Urinary bladder (tissue), 4 donors: ENCODE measurements around the gene MPLKIP. TPM values are rescaled to one million over a fixed set of nuclear protein-coding genes. Genes with fewer than 3 reads are reported as not detected.
"Not testable (repeated sequence)": the region's sequence is repeated elsewhere in the genome, so short reads cannot be mapped to it uniquely, and the experiment has no call there.

Experiments used
- DNase-seq: peaks from one replicate; pipeline ENCODE4 v3.0.0-alpha.2; 2015; ENCODE audit errors: extremely low spot score
- H3K27ac ChIP-seq: one replicate; pipeline ENCODE4 v1.5.1; 2013; ENCODE audit warnings: low read depth, mild to moderate bottlenecking, moderate library complexity
- H3K36me3 ChIP-seq: one replicate; pipeline ENCODE4 v1.6.1; 2013; ENCODE audit warnings: mild to moderate bottlenecking, moderate library complexity; ENCODE audit not compliant: insufficient read depth
- H3K4me1 ChIP-seq: one replicate; pipeline ENCODE4 v1.6.1; 2013; ENCODE audit warnings: mild to moderate bottlenecking, moderate library complexity; ENCODE audit not compliant: insufficient read depth
- H3K4me3 ChIP-seq: one replicate; pipeline ENCODE4 v1.5.1; 2013; ENCODE audit warnings: low read depth, low read length
- WGBS: extraction: QIAGEN DNeasy Blood & Tissue Kit; methylation state at CpG from one replicate; pipeline ENCODE4 v1.1.7; 2013; 5-methylcytosine and 5-hydroxymethylcytosine counted together
- polyA plus RNA-seq: library from polyadenylated mRNA; stranded (reverse); fragments of 200-250 nt; gene quantifications from one replicate; pipeline ENCODE4 v1.2.3, GENCODE V29; 2013
- total RNA-seq: library from RNA; depleted of rRNA; stranded (reverse); fragments of >200 nt; gene quantifications from one replicate; pipeline ENCODE4 v1.2.3, GENCODE V29; 2014
- donor health status: healthy with polysubstance abuse.
- donor health status: healthy.

MPLKIP gene
- total and polyA plus RNA-seq, 2 donors: 10.3 to 37.1 TPM

DNA sequence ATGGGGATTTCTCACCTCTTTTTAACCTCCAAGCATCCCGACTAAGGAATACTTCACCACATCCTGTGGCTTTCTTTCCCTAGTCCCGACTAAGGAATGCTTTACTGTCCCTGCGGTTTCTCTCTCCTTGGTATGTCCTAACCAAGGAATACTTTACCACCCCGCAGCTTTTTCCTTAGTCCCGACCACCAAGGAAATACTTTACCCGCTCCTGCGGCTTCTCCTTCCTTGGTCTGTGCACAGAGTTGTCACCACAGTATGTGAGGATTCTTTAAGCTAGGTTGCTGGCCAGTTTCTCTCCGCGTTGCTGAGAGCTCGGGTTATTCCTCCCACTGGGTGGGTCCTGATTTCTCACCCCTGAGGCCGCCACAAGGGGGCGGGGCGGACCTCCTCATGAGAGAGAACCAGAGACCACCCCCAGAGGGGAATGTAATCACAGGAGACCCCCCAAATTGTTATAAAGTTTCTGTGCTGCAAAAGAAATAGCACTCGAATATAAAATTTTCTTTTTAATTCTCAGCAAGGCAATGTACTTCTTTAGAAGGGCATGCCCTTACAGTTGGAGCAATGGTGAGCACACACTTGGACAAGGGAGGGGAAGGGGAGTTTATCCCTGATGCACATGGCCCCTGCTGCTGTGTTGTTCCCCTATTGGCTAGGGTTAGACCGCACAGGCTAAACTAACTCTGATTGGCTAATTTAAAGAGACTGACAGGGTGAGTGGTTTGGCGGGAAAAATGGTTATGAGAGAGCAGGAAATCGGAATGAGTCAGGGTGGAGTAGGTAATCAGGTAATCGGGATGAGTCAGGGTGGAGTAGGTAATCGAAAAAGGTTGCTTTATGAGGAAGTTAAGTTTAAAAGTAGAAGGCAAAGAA is 13.2 kb upstream of the MPLKIP start:
- Histone ChIP-seq H3K27ac (no peak overlapping the region), H3K4me1 (no peaks in the 10 kb centered on the region), H3K4me3 (no peak overlapping the region), H3K36me3 (no peaks in the 10 kb centered on the region)
- no peak for DNase-seq
- WGBS: 87% methylated on average over 19 of the region's 19 CpGs

- not testable (repeated sequence) for H3K27ac ChIP-seq, H3K4me1 ChIP-seq, DNase-seq, H3K36me3 ChIP-seq, H3K4me3 ChIP-seq
- WGBS: 87% methylated on average over 3 of the region's 3 CpGs
Observed at GRCh38 chr7:40145596-40146130, 11.2 kb upstream of the MPLKIP start.

GRCh38 chr7:40141916-40142315 is 7.5 kb upstream of the MPLKIP start:
- not testable (repeated sequence) for H3K4me1 ChIP-seq, H3K36me3 ChIP-seq, DNase-seq, H3K27ac ChIP-seq, H3K4me3 ChIP-seq
- WGBS: 92% methylated on average over 5 of the region's 5 CpGs

DNA sequence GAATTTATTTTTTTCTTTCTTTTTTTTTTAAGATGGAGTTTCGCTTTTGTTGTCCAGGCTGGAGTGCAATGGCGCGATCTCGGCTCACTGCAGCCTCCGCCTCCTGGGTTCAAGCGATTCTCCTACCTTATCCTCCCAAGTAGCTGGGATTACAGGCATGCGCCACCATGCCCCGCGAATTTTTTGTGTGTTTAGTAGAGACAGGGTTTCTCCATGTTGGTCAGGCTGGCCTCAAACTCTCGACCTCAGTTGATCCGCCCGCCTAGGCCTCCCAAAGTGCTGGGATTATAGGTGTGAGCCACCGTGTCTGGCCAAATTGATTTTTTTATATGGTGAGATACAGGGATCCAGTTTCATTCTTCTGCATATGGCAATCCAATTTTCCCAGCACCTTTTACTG is 5.5 kb upstream of the MPLKIP start:
- H3K4me1 ChIP-seq: not testable (repeated sequence)
- WGBS: 97% methylated on average over 13 of the region's 13 CpGs

GRCh38 chr7:40138973-40139372 is 4.6 kb upstream of the MPLKIP start:
- no peak overlapping the region for H3K4me3 ChIP-seq
- H3K27ac ChIP-seq: no peak overlapping the region
- H3K36me3 ChIP-seq: no peaks in the 10 kb centered on the region
- WGBS: 95% methylated on average over 5 of the region's 5 CpGs
- H3K4me1 ChIP-seq: no peaks in the 10 kb centered on the region
- DNase-seq: no peak

More for the DNA sequence above, 5.5 kb upstream of the MPLKIP start:
- not testable (repeated sequence) for DNase-seq, H3K36me3 ChIP-seq, H3K4me3 ChIP-seq, H3K27ac ChIP-seq

- WGBS: 90% methylated on average over 2 of the region's 2 CpGs
- no peaks in the 10 kb centered on the region for H3K4me1 ChIP-seq
Observed at GRCh38 chr7:40137563-40137962, 3.1 kb upstream of the MPLKIP start.

GRCh38 chr7:40135317-40135610 is 842 bp upstream of the MPLKIP start:
- no peaks in the 10 kb centered on the region for H3K4me1 ChIP-seq
- WGBS: 2% methylated on average over 17 of the region's 17 CpGs
- no peaks in the 10 kb centered on the region for H3K36me3 ChIP-seq
- no peak overlapping the region for H3K27ac ChIP-seq
- DNase-seq: no peak
- H3K4me3 ChIP-seq: peak overlapping the region; percentile 97

More at GRCh38 chr7:40137563-40137962, 3.1 kb upstream of the MPLKIP start:
- Histone ChIP-seq H3K27ac (no peak overlapping the region), H3K4me3 (no peak overlapping the region), H3K36me3 (no peaks in the 10 kb centered on the region)
- DNase-seq: no peak

GRCh38 chr7:40133561-40134427 is 628 bp downstream of the MPLKIP start:
- Histone ChIP-seq H3K36me3 (no peaks in the 10 kb centered on the region), H3K27ac (peak overlapping the region; percentile 86), H3K4me1 (no peaks in the 10 kb centered on the region), H3K4me3 (peak overlapping the region; percentile 97)
- 2% methylated on average over 36 of the region's 36 CpGs for WGBS
- no peak for DNase-seq

DNA sequence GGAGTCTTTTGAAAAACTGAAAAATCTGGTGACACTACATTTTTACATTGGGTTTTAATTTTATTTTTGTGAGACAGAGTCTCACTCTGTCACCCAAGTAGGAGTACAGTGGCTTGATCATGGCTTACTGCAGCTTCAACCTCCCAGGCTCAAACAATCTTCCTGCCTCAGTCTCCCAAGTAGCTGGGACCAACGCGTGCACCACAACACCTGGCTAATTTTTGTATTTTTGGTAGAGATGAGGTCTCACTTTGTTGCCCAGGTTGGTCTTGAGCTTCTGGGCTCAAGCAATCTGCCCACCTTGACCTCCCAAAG is 11.5 kb downstream of the MPLKIP start:
- WGBS: 97% methylated on average over 2 of the region's 2 CpGs

DNA sequence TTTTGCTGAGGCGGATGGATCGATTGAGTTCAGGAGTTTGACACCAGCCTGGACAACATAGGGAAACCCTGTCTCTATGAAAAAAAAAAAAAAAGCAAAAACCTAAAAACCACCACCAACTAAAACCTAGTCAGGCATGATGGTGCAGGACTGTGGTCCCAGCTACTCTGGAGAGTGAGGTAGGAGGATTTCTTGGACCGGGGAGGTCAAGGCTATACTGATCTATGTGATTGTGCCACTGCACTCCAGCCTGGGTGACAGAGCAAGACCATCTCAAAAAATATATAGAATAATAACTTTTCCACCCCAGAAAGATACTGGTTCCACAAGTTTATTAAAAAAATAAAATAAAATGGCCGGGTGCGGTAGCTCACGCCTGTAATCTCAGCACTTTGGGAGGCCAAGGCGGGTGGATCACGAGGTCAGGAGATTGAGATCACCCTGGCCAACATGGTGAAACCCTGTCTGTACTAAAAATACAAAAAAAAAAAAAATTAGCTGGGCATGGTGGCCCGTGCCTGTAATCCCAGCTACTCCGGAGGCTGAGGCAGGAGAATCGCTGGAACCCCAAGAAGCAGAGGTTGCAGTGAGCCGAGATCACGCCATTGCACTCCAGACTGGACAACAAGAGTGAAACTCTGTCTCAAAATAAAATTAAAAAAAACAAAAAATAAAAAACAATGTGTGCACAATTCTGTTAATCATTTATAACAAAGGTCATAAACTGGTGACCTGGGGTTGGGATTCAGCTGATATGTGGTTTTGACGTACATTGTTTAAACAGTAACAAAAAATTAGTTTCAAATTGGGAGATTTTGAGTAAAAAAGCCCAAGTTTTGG is 12.1 kb downstream of the MPLKIP start:
- not testable (repeated sequence) for H3K4me1 ChIP-seq, DNase-seq, H3K36me3 ChIP-seq, H3K4me3 ChIP-seq, H3K27ac ChIP-seq
- WGBS: 95% methylated on average over 14 of the region's 14 CpGs

More for the DNA sequence above, 11.5 kb downstream of the MPLKIP start:
- H3K27ac ChIP-seq: no peak overlapping the region
- no peaks in the 10 kb centered on the region for H3K36me3 ChIP-seq
- no peak overlapping the region for H3K4me3 ChIP-seq
- H3K4me1 ChIP-seq: no peaks in the 10 kb centered on the region
- DNase-seq: no peak

- Histone ChIP-seq H3K27ac (no peak overlapping the region), H3K4me3 (no peak overlapping the region), H3K36me3 (no peaks in the 10 kb centered on the region), H3K4me1 (no peaks in the 10 kb centered on the region)
- DNase-seq: no peak
- WGBS: 85% methylated on average over 5 of the region's 5 CpGs
Observed at GRCh38 chr7:40120020-40120419, 14.4 kb downstream of the MPLKIP start.

DNA sequence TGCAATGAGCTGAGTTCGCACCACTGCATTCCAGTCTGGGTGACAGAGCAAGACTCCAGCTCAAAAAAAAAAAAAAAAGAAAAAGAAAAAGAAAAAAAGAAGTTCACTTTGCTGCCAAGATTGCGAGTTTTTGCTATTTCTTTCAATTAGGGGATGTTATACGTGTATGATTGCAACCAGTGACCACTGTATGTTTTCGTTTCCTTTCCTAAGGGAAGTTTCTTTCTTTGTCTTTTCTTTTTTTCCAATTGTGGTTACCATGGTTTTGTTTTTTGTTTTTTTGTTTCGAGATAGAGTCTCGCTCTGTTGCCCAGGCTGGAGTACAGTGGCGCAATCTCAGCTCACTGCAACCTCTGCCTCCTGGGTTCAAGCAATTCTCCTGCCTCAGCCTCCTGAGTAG is 16.2 kb downstream of the MPLKIP start:
- not testable (repeated sequence) for DNase-seq, H3K36me3 ChIP-seq, H3K4me3 ChIP-seq, H3K27ac ChIP-seq, H3K4me1 ChIP-seq
- WGBS: 92% methylated on average over 7 of the region's 7 CpGs

DNA sequence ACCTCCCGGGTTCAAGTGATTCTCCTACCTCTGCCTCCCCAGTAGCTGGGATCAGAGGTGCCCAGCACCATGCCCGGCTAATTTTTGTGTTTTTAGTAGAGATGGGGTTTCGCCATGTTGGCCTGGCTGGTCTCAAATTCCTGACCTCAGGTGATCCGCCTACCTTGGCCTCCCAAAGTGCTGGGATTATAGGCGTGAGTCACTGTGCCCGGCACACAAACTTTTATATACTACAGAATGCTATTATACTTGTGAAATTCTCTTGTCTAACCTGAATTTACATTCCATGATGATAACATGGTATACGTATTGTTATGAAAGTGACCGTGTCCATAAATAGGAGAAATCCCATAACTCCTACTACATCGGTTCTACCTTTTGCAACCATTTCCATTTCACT is 17.2 kb downstream of the MPLKIP start:
- not testable (repeated sequence) for DNase-seq, H3K36me3 ChIP-seq, H3K4me1 ChIP-seq, H3K27ac ChIP-seq, H3K4me3 ChIP-seq
- 91% methylated on average over 9 of the region's 9 CpGs for WGBS
